ENCODE measurements around the gene C1orf21.
"Not testable (repeated sequence)": the region's sequence is repeated elsewhere in the genome, so short reads cannot be mapped to it uniquely, and the experiment has no call there.

Gene C1orf21

GRCh38 chr1:184608581-184608980 lies 221.8 kb downstream of the C1orf21 start:
- TF ChIP-seq, protein P1, sequence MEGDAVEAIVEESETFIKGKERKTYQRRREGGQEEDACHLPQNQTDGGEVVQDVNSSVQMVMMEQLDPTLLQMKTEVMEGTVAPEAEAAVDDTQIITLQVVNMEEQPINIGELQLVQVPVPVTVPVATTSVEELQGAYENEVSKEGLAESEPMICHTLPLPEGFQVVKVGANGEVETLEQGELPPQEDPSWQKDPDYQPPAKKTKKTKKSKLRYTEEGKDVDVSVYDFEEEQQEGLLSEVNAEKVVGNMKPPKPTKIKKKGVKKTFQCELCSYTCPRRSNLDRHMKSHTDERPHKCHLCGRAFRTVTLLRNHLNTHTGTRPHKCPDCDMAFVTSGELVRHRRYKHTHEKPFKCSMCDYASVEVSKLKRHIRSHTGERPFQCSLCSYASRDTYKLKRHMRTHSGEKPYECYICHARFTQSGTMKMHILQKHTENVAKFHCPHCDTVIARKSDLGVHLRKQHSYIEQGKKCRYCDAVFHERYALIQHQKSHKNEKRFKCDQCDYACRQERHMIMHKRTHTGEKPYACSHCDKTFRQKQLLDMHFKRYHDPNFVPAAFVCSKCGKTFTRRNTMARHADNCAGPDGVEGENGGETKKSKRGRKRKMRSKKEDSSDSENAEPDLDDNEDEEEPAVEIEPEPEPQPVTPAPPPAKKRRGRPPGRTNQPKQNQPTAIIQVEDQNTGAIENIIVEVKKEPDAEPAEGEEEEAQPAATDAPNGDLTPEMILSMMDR (IDR thresholded peaks at IDR 0.05; ENCODE audit: control insufficient read depth, insufficient read depth, low read depth, low read length, missing control alignments): no peak
- H3K4me3 ChIP-seq (ENCODE audit: control insufficient read depth, low read depth, low read length): no peak overlapping the region
- DNase-seq (ENCODE audit: low read depth): no peak

DNA sequence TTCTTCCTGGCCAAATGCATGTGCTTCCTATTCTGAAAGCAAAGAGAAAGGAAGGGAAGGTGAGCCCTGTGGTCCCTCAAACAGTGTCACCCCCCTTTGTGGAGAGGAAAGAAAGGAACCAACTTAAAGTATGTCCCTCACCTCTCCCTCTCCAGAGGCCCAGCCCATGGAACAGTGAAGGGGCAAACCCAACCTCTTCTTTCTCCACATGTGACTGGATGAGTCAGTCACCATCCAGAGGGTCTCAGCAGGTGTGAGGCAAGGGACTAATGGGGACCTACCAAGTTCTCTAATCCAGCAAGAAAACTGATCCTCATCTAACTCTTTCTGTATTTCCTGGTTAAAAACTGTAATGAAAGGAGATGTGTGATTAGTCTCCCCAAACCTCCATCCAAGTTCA lies 222.2 kb downstream of the C1orf21 start:
- no peak overlapping the region for H3K4me3 ChIP-seq (ENCODE audit: control insufficient read depth, low read depth, low read length)
- TF ChIP-seq, protein P1 (IDR thresholded peaks at IDR 0.05; ENCODE audit: control insufficient read depth, insufficient read depth, low read depth, low read length, missing control alignments): no peak

DNA sequence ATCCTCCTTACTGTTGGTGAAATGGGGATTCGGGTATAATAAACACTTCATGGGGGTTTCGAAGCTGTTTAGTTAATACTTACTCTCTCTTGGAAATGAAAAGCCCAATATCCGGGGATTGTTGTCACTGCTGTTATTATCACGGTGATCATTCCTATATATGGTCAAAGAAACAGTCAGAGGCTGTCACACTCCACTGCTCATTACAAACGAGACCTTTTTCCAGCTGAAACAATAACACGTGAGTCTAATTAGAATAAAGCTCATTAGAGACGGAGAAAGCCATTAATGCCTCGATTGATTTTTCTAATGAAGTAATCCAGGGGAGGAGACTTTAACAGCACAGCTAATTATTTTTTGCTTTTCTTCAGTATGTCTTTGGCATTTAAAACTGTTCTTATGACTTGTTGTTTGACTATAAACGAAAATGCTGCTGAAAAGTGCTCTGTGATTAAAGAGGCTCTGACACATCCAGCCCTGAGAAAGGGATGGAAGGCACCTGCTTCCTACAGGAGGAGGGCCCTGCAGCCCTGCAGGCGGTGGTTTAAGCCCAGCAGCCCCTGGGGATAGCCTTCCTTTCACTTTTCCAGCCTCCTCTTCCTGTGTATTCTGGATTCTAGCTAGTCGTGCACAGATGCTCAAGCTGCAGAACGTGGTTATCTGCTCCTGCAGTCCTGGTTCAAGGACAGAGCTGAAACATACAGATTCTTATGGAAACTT lies 224.2 kb downstream of the C1orf21 start:
- no peak for DNase-seq (ENCODE audit: low read depth)
- H3K4me3 ChIP-seq (ENCODE audit: control insufficient read depth, low read depth, low read length): no peak overlapping the region
- TF ChIP-seq, protein P1 (IDR thresholded peaks at IDR 0.05; ENCODE audit: control insufficient read depth, insufficient read depth, low read depth, low read length, missing control alignments): no peak

More for the DNA sequence above, 222.2 kb downstream of the C1orf21 start:
- no peak for DNase-seq (ENCODE audit: low read depth)

DNA sequence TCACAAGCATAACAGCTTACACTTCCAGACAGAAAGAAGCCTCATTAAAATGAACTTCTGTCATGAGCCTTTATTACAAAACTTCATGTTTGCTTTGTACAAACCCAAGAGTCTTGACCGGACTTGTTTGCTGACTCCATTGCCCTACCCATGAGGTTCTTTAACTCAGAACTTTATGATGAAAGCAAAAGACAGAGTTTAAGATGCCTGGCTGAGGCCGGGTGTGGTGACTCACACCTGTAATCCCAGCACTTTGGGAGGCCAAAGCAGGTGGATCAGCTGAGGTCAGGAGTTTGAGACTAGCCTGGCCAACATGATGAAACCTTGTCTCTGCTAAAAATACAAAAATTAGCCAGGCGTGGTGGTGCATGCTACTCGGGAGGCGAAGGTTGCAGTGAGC lies 225.4 kb downstream of the C1orf21 start:
- DNase-seq (ENCODE audit: low read depth); H3K4me3 ChIP-seq (ENCODE audit: control insufficient read depth, low read depth, low read length): not testable (repeated sequence)

GRCh38 chr1:184614667-184615066 lies 227.8 kb downstream of the C1orf21 start:
- DNase-seq (ENCODE audit: low read depth): no peak
- no peak overlapping the region for H3K4me3 ChIP-seq (ENCODE audit: control insufficient read depth, low read depth, low read length)
- TF ChIP-seq, protein P1 (IDR thresholded peaks at IDR 0.05; ENCODE audit: control insufficient read depth, insufficient read depth, low read depth, low read length, missing control alignments): no peak

DNA sequence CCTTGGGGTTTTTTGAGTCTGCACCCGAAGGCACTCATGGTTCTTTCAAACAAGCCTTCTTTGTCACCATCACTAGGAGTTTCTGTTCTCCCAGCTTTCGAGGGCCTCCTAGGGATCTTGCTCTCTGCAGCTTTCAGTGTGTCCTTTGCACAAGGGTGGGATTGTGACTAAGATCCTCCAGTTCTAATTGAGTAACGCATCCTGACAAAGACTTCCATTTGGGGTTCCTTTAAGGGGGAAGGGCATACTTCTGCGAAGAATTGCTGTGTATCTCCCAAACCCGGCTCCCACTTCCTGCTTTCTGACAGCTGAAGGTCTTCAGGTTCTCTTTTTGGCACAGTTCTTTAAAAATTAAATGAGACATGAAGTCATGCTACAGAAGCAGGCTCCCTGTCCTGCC lies 228.5 kb downstream of the C1orf21 start:
- H3K4me3 ChIP-seq (ENCODE audit: control insufficient read depth, low read depth, low read length): no peak overlapping the region
- TF ChIP-seq, protein P1 (IDR thresholded peaks at IDR 0.05; ENCODE audit: control insufficient read depth, insufficient read depth, low read depth, low read length, missing control alignments): no peak
- no peak for DNase-seq (ENCODE audit: low read depth)

DNA sequence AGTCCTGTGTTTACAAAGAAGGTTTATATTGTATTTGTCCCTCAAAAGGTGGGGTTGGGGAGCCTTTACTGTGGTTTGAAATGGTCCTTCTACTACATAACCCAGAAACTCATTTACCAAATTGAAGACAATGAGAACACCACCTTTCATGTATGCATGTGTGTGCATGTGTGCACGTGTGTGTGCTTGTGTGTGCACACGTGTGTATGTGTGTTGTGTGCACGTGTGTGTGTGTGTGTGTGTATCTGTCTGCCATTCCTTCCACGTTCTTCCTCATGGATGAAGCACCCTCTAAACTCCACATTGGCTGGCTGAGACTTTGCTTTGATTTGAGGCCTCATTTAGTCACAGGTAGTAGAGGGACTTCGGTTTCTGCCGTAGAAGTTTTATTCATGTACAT lies 229.7 kb downstream of the C1orf21 start:
- no peak overlapping the region for H3K4me3 ChIP-seq (ENCODE audit: control insufficient read depth, low read depth, low read length)
- TF ChIP-seq, protein P1 (IDR thresholded peaks at IDR 0.05; ENCODE audit: control insufficient read depth, insufficient read depth, low read depth, low read length, missing control alignments): no peak
- DNase-seq (ENCODE audit: low read depth): no peak
